Measurements from ENCODE around the gene MAG. TPM values are rescaled to one million over a fixed set of nuclear protein-coding genes. Genes with fewer than 3 reads are reported as not detected.

The MAG gene
- total RNA-seq, 2 donors from 2014 or later = not detected

DNA sequence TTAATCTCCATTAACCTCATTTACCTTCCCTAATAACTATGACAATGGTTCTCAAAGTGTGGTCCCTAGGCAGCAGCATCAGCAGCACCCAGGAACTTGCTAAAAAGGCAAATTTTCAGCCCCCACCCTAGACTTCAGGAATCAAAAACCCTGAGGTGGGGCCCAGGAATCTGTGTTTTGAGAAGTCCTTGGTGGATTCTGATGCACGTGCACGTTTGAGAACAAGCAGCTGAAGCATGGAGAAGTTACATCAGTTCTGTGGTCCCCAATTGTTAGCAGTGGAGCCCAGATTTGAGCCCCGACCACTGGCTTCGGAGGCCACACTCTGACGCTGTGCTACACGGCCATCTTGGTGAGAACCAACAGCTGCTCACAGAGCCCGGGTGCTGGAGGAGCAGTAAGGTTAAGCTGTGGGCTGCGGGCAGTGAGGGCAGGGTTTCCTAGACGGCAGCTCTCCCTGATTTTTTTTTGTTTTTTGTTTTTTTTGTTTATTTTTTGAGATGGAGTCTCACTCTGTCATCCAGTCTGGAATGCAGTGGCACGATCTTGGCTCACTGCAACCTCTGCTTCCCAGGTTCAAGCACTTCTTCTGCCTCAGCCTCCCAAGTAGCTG is 23.0 kb downstream of the MAG start:
- TF ChIP-seq, protein P1, sequence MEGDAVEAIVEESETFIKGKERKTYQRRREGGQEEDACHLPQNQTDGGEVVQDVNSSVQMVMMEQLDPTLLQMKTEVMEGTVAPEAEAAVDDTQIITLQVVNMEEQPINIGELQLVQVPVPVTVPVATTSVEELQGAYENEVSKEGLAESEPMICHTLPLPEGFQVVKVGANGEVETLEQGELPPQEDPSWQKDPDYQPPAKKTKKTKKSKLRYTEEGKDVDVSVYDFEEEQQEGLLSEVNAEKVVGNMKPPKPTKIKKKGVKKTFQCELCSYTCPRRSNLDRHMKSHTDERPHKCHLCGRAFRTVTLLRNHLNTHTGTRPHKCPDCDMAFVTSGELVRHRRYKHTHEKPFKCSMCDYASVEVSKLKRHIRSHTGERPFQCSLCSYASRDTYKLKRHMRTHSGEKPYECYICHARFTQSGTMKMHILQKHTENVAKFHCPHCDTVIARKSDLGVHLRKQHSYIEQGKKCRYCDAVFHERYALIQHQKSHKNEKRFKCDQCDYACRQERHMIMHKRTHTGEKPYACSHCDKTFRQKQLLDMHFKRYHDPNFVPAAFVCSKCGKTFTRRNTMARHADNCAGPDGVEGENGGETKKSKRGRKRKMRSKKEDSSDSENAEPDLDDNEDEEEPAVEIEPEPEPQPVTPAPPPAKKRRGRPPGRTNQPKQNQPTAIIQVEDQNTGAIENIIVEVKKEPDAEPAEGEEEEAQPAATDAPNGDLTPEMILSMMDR (IDR thresholded peaks at IDR 0.05) = no peak
- no peak overlapping the region for H3K4me3 ChIP-seq
- no peak for DNase-seq (ENCODE audit: low spot score)
- H3K4me1 ChIP-seq = peaks cover 0 to under 1% of the 10 kb centered on the region in 2 donors
- no peaks in the 10 kb centered on the region for H3K27me3 ChIP-seq
- H3K9me3 ChIP-seq = no peaks in the 10 kb centered on the region
- H3K27ac ChIP-seq = no peak overlapping the region
- H3K36me3 ChIP-seq = no peaks in the 10 kb centered on the region

GRCh38 chr19:35315883-35316282 is 23.9 kb downstream of the MAG start:
- TF ChIP-seq, protein P1 (IDR thresholded peaks at IDR 0.05) = no peak
- no peaks in the 10 kb centered on the region for H3K4me1 ChIP-seq
- H3K27ac ChIP-seq = no peak overlapping the region
- H3K9me3 ChIP-seq = no peaks in the 10 kb centered on the region
- DNase-seq (ENCODE audit: low spot score) = no peak
- no peaks in the 10 kb centered on the region for H3K36me3 ChIP-seq
- no peaks in the 10 kb centered on the region for H3K27me3 ChIP-seq
- H3K4me3 ChIP-seq = no peak overlapping the region

- Histone ChIP-seq H3K4me3 (no peak overlapping the region), H3K27ac (no peak overlapping the region), H3K36me3 (no peaks in the 10 kb centered on the region), H3K9me3 (no peaks in the 10 kb centered on the region), H3K27me3 (no peaks in the 10 kb centered on the region), H3K4me1 (no peaks in the 10 kb centered on the region)
- DNase-seq (ENCODE audit: low spot score) = no peak
- TF ChIP-seq, protein P1 (IDR thresholded peaks at IDR 0.05) = no peak
Observed at GRCh38 chr19:35316560-35316959, 24.6 kb downstream of the MAG start.

DNA sequence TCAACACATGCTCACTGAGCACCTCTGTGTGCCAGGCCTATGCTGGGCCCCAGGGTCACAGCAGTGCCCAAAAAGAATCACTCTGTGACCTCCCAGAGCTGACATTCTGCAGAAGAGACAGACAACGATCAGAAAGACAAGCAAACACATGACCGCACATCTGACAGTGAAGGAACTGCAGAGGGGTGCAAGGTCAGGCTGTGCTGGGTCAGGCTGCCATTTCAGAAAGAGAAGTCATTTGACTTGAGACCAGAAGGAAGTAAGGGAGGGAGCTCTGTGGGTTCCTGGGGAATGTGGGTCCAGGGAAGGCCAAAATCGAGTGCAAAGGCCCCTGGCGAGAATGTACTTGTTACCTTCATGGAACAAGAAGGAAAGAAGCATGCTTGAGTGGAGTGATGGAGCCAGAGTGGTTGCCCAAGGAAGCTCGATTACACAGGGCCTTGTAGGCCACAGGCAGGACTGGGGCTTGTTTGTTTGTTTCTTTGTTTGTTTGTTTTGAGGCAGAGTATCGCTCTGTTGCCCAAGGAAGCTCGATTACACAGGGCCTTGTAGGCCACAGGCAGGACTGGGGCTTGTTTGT is 25.6 kb downstream of the MAG start:
- Histone ChIP-seq H3K4me1 (no peaks in the 10 kb centered on the region), H3K4me3 (no peak overlapping the region), H3K9me3 (peaks cover 0 to 8% of the 10 kb centered on the region in 2 donors), H3K36me3 (no peaks in the 10 kb centered on the region), H3K27ac (no peak overlapping the region), H3K27me3 (no peaks in the 10 kb centered on the region)
- TF ChIP-seq, protein P1 (IDR thresholded peaks at IDR 0.05) = no peak
- DNase-seq (ENCODE audit: low spot score) = no peak

DNA sequence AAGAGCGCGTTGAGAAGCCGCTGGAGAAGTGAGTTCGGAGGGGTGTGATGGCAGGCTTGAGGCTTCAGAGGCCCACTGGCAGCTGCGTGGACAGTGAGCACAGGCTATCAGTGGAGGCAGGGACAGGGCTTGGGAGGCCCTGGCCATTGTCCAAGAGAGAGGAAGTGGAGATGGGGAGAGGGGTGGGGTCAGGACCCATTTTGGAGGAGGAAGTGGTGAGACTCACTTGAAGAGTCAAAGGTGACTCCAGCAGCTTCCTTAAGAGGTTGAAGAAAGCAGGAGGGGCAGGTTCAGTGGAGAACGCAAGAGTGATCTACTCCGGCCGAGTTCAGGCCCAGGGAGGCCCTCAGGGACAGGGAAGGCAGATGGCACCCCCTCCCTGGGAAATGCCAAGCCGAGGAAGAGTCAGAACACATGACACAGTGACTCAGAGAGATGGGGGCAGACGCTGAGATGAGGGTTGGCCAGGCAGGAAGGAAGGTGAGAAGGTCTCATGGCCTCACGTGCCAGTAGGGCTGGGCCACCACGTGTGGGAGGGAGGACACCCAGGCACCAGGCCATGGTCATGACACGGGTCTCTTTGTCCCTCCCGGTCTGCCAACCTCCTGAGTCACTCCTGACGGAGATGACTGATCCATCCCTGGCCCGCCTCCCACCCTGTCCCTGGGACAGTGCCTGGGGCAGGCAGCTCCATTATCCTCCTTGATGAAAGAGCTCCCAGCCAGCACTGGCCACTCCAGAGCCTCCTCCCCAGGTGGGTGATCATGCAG is 26.9 kb downstream of the MAG start:
- Histone ChIP-seq H3K4me1 (no peaks in the 10 kb centered on the region), H3K9me3 (peaks cover 0 to 8% of the 10 kb centered on the region in 2 donors), H3K4me3 (no peak overlapping the region), H3K27ac (no peak overlapping the region), H3K27me3 (no peaks in the 10 kb centered on the region), H3K36me3 (no peaks in the 10 kb centered on the region)
- DNase-seq (ENCODE audit: low spot score) = peak; percentile 72
- TF ChIP-seq, protein P1 (IDR thresholded peaks at IDR 0.05) = no peak
